ENCODE results near the gene STIM1. TPM values are rescaled to one million over a fixed set of nuclear protein-coding genes. Genes with fewer than 3 reads are reported as not detected.

Gene STIM1
- total RNA-seq, 1 experiment from 2014 or later = 15.2 TPM

DNA sequence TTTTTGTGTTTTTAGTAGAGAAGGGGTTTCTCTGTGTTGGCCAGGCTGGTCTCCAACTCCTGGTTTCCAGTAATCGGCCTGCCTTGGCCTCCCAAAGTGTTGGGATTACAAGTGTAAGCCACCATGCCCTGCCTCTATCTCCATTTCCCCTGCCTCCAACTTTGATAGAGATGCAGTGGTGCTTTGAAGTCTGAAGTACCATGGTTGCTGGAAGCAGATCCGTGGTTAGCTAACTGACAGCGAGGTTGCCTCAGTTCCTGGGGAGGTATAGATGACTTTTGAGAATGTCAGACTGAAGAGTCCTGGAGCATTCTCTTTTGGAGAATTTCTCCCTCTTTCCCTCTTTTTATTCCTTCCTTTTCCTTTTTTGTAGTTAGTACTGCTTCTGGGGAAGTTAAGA, 127.6 kb downstream of the STIM1 start:
- DNase-seq = no peak
- Histone ChIP-seq H3K27ac (ENCODE audit: insufficient read length, low read depth, low read length) (no peak overlapping the region), H3T11ph (ENCODE audit: low read length) (no peak overlapping the region), H3K4ac (ENCODE audit: low read depth, low read length) (no peak overlapping the region), H3K79me1 (ENCODE audit: insufficient read depth, low read depth, low read length, poor library complexity, severe bottlenecking) (no peaks in the 10 kb centered on the region), H4K20me1 (ENCODE audit: control insufficient read depth, insufficient read depth, insufficient read length) (no peaks in the 10 kb centered on the region), H3K18ac (ENCODE audit: insufficient read length, low read depth, low read length) (no peak overlapping the region), H3K23ac (ENCODE audit: insufficient read length, low read depth, low read length) (no peak overlapping the region), H2BK120ac (ENCODE audit: low read depth, low read length, poor library complexity, severe bottlenecking) (no peak overlapping the region), H3K9ac (ENCODE audit: extremely low read depth, insufficient read length, low read length) (no peak overlapping the region), H2BK12ac (ENCODE audit: insufficient read length, low read depth, low read length) (no peak overlapping the region), H2AFZ (ENCODE audit: low read length) (no peak overlapping the region), H4K8ac (replicated peaks; ENCODE audit: insufficient read length, low read depth, low read length) (no peak overlapping the region), H3K56ac (ENCODE audit: insufficient read length, low read depth, low read length) (no peak overlapping the region), H3K23me2 (ENCODE audit: insufficient read length, low read depth, low read length, poor library complexity, severe bottlenecking) (no peaks in the 10 kb centered on the region), H2BK20ac (ENCODE audit: low read depth, low read length, poor library complexity, severe bottlenecking) (no peak overlapping the region), H2BK15ac (ENCODE audit: low read depth, low read length) (no peak overlapping the region), H2AK5ac (ENCODE audit: insufficient read length, low read length) (no peak overlapping the region), H4K91ac (ENCODE audit: insufficient read length, low read depth, low read length) (no peak overlapping the region), H3K4me2 (ENCODE audit: insufficient read depth, insufficient read length, low read length) (no peak overlapping the region), H3K79me2 (ENCODE audit: insufficient read depth, low read length) (no peaks in the 10 kb centered on the region), H3K14ac (ENCODE audit: insufficient read depth, low read length) (no peak overlapping the region), H3K27me3 (ENCODE audit: insufficient read depth, low read length) (no peaks in the 10 kb centered on the region), H4K5ac (ENCODE audit: insufficient read length, low read depth, low read length) (no peak overlapping the region), H3K9me3 (ENCODE audit: control insufficient read depth, low read depth, low read length) (no peaks in the 10 kb centered on the region), H3K4me1 (ENCODE audit: insufficient read depth, low read length) (no peaks in the 10 kb centered on the region), H2BK5ac (ENCODE audit: insufficient read length, low read length) (no peak overlapping the region)
- TF ChIP-seq, protein P1, sequence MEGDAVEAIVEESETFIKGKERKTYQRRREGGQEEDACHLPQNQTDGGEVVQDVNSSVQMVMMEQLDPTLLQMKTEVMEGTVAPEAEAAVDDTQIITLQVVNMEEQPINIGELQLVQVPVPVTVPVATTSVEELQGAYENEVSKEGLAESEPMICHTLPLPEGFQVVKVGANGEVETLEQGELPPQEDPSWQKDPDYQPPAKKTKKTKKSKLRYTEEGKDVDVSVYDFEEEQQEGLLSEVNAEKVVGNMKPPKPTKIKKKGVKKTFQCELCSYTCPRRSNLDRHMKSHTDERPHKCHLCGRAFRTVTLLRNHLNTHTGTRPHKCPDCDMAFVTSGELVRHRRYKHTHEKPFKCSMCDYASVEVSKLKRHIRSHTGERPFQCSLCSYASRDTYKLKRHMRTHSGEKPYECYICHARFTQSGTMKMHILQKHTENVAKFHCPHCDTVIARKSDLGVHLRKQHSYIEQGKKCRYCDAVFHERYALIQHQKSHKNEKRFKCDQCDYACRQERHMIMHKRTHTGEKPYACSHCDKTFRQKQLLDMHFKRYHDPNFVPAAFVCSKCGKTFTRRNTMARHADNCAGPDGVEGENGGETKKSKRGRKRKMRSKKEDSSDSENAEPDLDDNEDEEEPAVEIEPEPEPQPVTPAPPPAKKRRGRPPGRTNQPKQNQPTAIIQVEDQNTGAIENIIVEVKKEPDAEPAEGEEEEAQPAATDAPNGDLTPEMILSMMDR (conservative IDR thresholded peaks at IDR 0.05) = no peak
- H3K9me3 Mint-ChIP-seq = no peaks in the 10 kb centered on the region
- peaks cover 0 to 6% of the 10 kb centered on the region in 2 experiments; a peak in 1 of 4 replicates for H3K4me1 Mint-ChIP-seq
- H3K27ac Mint-ChIP-seq = no peak overlapping the region
- H3K36me3 Mint-ChIP-seq (ENCODE audit: insufficient read depth in 1 of 3, low read depth in 3 of 3) = no peaks in the 10 kb centered on the region
- no peaks in the 10 kb centered on the region for H3K27me3 Mint-ChIP-seq (ENCODE audit: low read depth)
- WGBS (ENCODE audit: extremely low coverage, insufficient read length, low lambda C conversion rate) = no CpG with 5 or more reads among the region's 3 CpGs
- H3K4me3 Mint-ChIP-seq = no peak overlapping the region

Data from H9 (cell line).